Gastroesophageal sphincter (tissue), 3 donors: Measurements from ENCODE around the gene ARHGEF7.

Experiments
- CTCF ChIP-seq, 4 experiments: fragments of 200-600 bp in 2 of 4; fragments of 450-650 bp in 2 of 4; sonication (generic) in 1 of 4; IDR thresholded peaks; one replicate each; pipeline ENCODE4 v1.5.1; 2017 to 2019; ENCODE audit warnings: antibody characterized with exemption in 4 of 4, mild to moderate bottlenecking in 2 of 4, moderate library complexity in 2 of 4
- EP300 ChIP-seq: sonication (generic); formaldehyde crosslinking; IDR thresholded peaks from one replicate; pipeline ENCODE4 v1.6.1; 2017; ENCODE audit warnings: antibody characterized with exemption, mild to moderate bottlenecking
- POLR2A ChIP-seq, 2 donors: fragments of 450-650 bp; IDR thresholded peaks; one replicate each; pipeline ENCODE4 v1.6.1; 2017; ENCODE audit warnings: antibody characterized with exemption in 2 of 2, mild to moderate bottlenecking in 2 of 2, moderate library complexity in 1 of 2
- POLR2AphosphoS5 ChIP-seq: sonication (generic); formaldehyde crosslinking; IDR thresholded peaks from one replicate; pipeline ENCODE4 v1.6.1; 2017; ENCODE audit warnings: antibody characterized with exemption

DNA sequence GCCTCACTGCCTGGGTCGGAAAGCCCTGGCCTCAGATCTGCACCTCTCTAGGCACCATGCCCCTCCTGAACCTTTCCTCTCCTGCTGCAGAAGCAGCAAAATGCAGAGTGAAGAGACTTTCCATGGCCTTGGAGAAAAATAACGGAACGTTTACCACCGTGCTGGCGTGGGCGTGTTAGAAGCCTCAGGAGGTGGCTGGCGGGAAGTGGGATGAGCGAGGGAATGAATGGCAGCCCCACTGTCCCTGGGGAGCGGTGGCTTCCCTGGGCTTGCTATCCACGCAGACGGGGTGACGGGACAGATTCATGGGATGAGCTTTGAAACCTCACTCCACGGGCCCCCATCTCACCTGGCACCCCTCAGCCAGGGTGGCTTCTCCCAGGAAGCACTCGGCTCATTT, 209.6 kb downstream of the ARHGEF7 start:
- TF ChIP-seq CTCF (IDR thresholded peaks at IDR 0.05): no peak
- no peak for TF ChIP-seq POLR2A (IDR thresholded peaks at IDR 0.05)
- no peak for TF ChIP-seq POLR2AphosphoS5
- TF ChIP-seq EP300: no peak
